ENCODE results near the gene CDKN2D.

The CDKN2D gene

DNA sequence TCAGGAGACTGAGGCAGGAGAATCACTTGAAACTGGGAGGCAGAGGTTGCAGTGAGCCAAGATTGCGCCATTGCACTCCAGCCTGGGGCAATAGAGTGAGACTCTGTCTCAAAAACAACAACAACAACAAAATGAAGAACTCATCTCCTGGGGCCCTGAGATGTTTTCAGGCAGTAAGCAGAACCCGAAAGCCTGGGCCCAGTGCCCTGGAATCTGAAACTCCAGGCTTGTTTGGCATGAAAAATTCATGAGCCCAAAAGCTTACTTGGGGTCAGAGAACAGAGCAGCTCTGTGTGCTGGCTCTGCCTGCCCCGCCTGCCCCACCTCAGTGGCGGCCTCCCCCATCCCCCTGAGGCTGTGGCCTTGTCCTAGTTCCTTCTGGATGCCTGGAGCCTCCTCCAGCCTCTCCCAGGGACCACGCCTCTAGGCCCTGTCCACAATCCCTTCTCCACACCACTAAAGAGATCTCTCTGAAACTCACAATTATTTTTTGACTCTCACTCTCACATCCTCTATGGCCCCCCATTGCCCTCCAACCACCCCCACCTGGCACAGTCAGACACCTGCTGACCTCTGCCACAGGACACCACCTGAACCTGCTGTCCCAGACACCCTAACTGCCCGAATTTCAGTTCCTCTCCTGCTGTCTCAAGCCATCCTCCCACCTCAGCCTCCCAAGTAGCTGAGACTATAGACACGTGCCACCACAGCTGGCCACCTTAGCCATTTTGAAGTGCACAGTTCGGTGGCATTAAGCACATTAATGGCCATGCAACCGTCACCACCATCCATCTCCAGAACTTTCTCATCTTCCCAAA, 25.2 kb upstream of the CDKN2D start:
- ChIA-PET POLR2A (ENCODE audit: low non-redundant PET) (no interaction called here), CTCF (no interaction called here)
- TF ChIP-seq, protein P1, sequence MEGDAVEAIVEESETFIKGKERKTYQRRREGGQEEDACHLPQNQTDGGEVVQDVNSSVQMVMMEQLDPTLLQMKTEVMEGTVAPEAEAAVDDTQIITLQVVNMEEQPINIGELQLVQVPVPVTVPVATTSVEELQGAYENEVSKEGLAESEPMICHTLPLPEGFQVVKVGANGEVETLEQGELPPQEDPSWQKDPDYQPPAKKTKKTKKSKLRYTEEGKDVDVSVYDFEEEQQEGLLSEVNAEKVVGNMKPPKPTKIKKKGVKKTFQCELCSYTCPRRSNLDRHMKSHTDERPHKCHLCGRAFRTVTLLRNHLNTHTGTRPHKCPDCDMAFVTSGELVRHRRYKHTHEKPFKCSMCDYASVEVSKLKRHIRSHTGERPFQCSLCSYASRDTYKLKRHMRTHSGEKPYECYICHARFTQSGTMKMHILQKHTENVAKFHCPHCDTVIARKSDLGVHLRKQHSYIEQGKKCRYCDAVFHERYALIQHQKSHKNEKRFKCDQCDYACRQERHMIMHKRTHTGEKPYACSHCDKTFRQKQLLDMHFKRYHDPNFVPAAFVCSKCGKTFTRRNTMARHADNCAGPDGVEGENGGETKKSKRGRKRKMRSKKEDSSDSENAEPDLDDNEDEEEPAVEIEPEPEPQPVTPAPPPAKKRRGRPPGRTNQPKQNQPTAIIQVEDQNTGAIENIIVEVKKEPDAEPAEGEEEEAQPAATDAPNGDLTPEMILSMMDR (conservative IDR thresholded peaks at IDR 0.05; ENCODE audit: low read depth), result no peak
- no peak for DNase-seq (ENCODE audit: low spot score)
- no peak overlapping the region for H3K27ac ChIP-seq

GRCh38 chr19:10593148-10593547, 24.4 kb upstream of the CDKN2D start:
- no peak overlapping the region for H3K27ac ChIP-seq
- ChIA-PET CTCF (interaction anchor here (0.6 kb wide), 1 partner anchor 51 kb away, joined by 4 read pairs; no protein-coding TSS in a partner anchor), POLR2A (ENCODE audit: low non-redundant PET) (no interaction called here)
- TF ChIP-seq, protein P1 (conservative IDR thresholded peaks at IDR 0.05; ENCODE audit: low read depth), result no peak
- no peak for DNase-seq (ENCODE audit: low spot score)

- ChIA-PET CTCF (interaction anchor here (0.6 kb wide), 1 partner anchor 57 kb away, joined by 3 read pairs; no protein-coding TSS in a partner anchor), POLR2A (ENCODE audit: low non-redundant PET) (no interaction called here)
Observed at GRCh38 chr19:10587839-10588150, 19.0 kb upstream of the CDKN2D start.

DNA sequence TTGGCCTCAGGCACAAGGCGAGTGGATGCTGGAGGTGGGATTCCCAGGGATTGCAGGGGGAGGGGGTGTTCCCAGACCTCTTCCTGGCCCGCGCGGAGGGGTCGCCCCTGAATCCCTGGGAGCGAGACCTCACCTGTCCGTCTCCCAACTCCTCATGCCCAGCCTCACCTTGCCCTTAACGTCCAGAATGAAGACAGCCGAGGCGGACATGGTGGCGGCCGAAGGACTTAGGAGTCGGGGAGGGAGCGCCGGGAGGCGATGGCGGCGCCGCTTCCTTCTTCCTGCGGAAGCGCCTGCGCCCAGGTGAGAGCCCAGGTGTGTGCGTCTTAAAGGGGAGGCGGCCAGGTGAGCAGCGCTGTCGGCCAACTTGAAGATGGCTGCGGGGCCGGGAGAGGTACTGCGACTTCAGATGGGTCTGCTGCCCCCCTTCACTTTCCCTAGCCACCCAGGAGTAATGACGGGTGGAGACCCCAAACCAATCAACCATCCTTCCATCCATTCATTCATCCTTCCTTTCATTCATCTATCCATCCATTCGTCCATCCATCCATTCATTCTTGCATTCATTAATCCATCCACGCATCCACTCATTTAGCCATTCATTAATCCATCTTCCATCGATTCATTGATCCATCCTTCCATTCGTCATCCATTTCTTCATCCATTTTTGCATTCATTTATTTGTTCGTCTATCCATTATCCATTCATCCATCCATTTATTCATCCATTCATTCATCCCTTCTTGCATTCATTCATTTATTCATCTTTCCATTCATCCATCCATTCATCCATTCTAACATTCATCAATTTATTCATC, 18.5 kb upstream of the CDKN2D start, which contains the start of gene AP1M2:
Gene AP1M2 (minus strand): TSS at position 291 of the 817 bp plus-strand sequence. CDS start 81 bp downstream, at position 210.
- CTCF ChIA-PET, result no interaction called here
- TF ChIP-seq, protein P1 (conservative IDR thresholded peaks at IDR 0.05; ENCODE audit: low read depth), result no peak
- DNase-seq (ENCODE audit: low spot score), result no peak

More at GRCh38 chr19:10587839-10588150, 19.0 kb upstream of the CDKN2D start:
- H3K27ac ChIP-seq, result no peak overlapping the region
- no peak for DNase-seq (ENCODE audit: low spot score)
- TF ChIP-seq, protein P1 (conservative IDR thresholded peaks at IDR 0.05; ENCODE audit: low read depth), result no peak

DNA sequence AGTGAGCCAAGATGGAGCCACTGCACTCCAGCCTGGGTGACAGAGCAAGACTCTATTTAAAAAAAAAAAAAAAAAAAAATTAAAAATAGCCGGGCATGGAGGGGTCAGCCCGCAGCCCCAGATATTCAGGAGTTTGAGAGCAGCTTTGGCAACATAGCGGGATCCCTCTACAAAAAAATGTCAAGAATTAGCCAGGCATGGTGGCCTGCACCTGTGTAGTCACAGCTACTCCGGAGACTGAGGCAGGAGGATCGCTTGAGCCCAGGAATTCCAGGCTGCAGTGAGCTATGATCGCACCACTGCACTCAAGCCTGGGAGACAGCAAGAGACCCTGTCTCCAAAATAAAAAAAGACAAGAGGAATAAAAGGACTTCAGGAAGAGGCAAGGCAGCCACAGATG, 17.6 kb upstream of the CDKN2D start:
- ChIA-PET CTCF (interaction anchor here (0.9 kb wide), 1 partner anchor 131 kb away, joined by 5 read pairs; no protein-coding TSS in a partner anchor), POLR2A (ENCODE audit: low non-redundant PET) (interaction anchor here (0.8 kb wide), 1 partner anchor 55 kb away, joined by 3 read pairs; no protein-coding TSS in a partner anchor)
- TF ChIP-seq, protein P1 (conservative IDR thresholded peaks at IDR 0.05; ENCODE audit: low read depth), result no peak
- DNase-seq (ENCODE audit: low spot score), result no peak
- H3K27ac ChIP-seq, result no peak overlapping the region

More for the DNA sequence above, 18.5 kb upstream of the CDKN2D start, which contains the start of gene AP1M2:
- H3K27ac ChIP-seq, result no peak within 1 kb of the TSS
- POLR2A ChIA-PET (ENCODE audit: low non-redundant PET), result no interaction called here

GRCh38 chr19:10583036-10583776, 14.4 kb upstream of the CDKN2D start:
- H3K27ac ChIP-seq, result no peak overlapping the region
- TF ChIP-seq, protein P1 (conservative IDR thresholded peaks at IDR 0.05; ENCODE audit: low read depth), result no peak
- ChIA-PET POLR2A (ENCODE audit: low non-redundant PET) (no interaction called here), CTCF (interaction anchor here (0.5 to 4.9 kb wide), 3 partner anchors 61 to 122 kb away, joined by 3 to 81 read pairs (median 5); no protein-coding TSS in a partner anchor)
- no peak for DNase-seq (ENCODE audit: low spot score)

All from RWPE1 (cell line).